Left hindlimb (tissue), 1 donor: ENCODE data around the gene CCDC192.
"Not testable (repeated sequence)": the region's sequence is repeated elsewhere in the genome, so short reads cannot be mapped to it uniquely, and the experiment has no call there.

Source experiments
- DNase-seq: peaks from one replicate; pipeline ENCODE4 v3.0.0-alpha.2; 2018

CCDC192 gene, protein sequence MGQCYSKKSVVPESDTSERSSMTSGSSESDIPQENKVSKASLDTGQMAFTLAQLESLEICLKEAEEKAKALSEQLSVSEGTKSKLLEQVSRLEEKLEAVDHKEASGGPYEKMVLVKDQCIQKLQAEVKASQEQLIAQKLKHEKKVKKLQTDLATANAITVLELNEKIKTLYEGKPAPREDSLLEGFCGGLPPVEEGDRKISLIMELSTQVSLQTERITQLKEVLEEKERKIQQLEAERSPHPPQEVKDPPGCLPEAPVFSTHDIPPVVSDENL

DNA sequence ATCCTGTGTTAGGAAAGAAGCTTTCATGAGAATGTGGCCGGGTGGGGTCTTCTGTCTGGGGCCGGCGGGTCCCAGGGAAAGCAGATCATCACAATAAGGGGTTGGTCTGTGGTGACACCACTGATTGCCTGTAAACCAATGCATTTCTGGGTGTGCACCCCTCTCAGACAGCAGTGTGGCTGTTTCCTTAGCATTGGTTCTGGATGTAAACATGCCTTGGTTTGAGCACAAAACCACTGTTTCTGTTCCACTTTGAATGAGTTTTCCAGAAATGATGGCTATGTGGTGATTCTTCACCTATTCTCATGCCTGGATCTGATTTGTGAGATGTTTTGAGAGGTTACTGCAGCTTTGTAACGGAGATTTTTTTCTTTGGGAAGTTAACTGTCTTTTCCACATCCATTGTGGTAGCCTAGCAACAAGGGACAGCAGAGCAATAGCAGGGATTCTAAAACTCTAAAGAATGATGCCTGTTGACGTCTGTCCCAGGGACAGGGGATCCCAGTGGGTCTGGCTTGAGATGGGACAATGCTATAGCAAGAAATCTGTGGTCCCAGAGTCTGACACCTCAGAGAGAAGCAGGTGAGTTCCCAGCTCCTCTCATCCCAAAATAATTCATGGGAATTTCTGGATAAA, at the start of gene CCDC192:
TSS of gene CCDC192 (plus strand) at position 466 of the 636 bp plus-strand sequence. CDS start at position 521, 55 bp downstream.
- DNase-seq = peak; percentile 40

DNA sequence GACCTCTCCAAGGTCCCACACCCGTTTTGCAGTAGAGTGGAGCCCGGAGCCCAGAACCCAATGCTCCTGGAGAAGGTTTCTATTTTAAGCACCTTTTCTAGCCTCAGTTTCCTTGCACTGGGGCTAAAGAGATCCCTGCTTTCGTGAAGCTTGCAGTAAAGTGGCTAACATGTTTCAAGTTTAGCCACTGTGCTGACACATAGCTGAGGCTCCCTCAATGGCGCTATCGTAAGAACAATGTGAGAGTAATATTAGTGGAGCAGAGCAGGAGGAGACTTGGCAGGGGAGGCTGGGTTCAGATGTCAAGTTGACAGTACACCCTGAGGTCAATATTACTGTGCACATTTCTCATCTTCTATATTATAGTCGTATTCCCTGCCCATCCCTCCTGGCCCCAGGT, 46.4 kb upstream of the CCDC192 start:
- no peak for DNase-seq

DNA sequence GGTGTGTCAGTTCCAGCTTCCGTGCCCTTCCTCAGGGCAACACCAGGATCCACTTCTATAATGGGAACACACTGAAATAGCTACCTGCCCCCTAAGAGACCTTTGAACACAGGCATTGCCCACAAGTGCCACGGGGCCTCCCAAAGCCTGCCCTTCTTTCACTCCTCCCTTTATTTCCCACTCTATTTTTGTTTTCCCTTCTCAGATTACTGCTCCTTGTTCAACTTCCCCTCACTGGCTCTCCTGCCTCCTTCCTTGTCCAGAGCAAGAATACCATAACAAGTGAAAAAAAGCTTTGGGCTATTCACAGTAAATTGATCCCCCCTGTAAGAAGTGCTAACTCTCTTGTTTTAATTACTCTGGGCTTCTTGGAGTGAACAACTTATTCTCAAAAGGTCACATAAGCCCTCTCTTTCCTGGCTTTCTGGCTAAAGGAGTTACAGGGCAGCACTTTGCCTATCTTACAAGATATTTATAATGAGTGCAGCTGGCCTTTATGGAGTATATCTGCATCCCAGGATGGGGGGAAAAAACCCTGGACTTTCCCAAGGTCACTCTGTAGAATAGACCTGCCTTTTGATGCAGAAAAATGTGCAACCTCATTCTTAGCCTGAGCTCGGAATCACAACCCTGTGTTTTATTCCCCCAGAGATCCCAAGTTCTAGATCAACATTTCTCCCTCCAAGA, 43.0 kb upstream of the CCDC192 start:
- no peak for DNase-seq

- DNase-seq = no peak
These were observed 39.1 kb upstream of the CCDC192 start for GRCh38 chr5:127664093-127664492.

DNA sequence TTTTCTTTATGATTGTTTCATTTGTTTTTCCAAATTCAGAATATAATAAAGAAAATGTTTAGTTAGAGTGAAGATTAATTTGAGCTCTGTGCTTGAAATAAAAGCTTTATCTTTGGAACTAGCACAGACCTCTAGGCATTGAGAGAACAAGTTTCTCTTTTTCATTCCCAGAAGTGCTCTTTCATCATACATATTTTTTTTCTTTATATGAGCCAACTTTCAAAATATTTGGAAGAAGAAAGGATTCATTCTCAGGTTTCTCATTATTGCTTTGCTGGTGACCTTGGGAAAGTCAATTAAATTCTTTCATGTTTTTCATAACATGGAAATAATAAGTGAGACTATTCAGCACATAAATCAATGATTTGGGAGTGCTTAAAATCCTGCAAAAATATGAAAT, 37.5 kb upstream of the CCDC192 start:
- DNase-seq = no peak

DNA sequence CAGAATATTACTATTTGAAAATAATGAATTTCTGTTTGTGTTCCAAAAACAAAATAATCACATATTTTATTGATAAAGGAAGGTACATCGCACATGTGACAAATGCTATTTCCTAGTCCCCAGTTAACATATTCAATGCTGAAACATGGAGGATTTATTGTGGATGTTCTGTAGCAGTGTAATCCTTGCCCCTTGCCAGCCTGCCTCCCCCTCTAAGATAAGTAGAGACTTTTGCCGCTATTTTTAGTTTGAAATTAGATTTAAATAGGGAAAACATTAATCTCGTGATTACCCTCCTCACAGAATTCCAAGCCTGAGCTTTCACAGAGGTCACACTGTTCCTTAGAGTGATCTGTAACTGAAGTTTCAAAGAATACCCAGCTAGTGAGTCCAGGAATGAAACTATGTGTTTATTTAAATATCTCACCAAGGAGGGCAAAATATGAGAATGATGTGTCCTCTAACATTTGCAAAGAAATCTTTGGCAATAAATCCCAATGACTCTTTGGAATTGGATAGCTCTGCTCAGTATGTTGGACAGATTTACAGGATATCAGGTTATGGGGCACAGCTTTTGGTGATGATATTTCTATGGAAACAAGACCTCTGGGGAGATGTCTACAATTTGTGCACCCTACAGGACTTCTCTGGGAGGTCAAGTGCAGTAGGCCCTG, 37.0 kb upstream of the CCDC192 start:
- DNase-seq = no peak

DNA sequence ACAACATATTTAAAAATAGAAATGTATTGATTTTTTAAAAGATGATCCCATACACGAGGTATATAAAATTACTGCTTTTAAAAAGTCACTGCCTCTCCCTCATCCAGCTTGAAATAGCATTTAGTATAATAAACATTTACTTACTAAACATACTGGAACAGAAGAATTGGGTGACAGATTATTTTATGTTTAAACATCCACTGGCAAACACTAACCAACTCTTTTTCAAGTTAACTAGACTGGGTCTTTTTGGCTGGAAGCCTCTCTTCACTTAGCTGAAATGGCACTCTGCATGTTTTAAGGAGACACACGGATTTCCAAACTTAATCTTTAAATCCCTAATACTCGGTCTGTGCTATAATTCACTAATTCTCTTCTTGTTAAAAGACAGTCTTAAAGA, 35.3 kb upstream of the CCDC192 start:
- no peak for DNase-seq

GRCh38 chr5:127671218-127671617, 32.0 kb upstream of the CCDC192 start:
- DNase-seq = no peak

DNA sequence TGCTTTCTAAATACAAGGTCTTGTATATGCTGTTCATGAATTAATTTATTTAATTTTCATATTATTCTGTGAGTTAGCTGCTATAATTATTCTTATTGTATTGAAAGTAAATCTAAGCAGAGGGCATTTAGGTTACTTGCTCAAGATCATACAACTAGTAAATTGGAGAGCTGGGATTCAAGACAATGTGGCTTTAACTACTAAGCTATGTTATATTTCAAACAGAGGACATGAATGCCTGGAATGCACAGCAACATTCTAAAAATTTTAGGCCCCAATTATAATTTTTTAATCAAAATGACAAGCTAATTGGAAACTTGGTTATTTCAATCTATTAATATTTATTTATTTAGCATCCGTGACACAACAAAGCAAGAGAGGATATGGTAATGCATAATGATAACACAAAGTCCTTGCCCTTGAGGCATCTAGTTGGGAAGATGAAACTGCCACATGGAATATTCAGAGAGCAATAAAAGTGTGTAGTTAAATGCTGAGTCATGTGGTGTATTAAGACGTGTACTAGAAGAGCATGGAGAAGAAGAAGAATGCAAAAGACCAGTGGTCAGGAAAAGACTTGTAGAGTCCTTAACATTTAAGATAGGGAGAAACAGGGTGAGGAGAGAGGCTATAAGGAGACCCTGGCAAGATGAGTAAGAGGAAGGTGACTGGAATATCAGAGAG, 29.9 kb upstream of the CCDC192 start:
- DNase-seq = no peak

GRCh38 chr5:127676951-127677350, 26.2 kb upstream of the CCDC192 start:
- not testable (repeated sequence) for DNase-seq

GRCh38 chr5:127679691-127680330, 23.4 kb upstream of the CCDC192 start:
- DNase-seq = not testable (repeated sequence)

DNA sequence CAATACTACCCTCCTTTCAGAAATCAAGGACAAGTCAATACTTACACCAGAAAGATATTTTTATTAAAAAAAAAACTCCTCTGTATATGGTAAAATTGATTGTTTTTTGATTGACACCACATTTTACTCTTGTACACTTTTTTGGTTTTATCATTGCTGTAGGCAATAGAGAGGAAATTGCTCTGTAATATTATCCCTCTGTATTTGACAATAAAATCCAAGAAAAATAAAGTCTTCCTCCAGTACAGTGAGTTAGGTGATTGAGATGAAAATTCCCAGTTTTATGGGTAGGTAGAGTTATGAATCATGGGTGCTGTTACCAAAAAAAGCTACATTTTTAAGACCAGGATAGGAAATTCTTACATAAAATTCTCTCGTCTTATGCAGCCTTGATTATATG, 22.6 kb upstream of the CCDC192 start:
- DNase-seq = no peak

- DNase-seq = no peak
These were observed 20.2 kb upstream of the CCDC192 start for GRCh38 chr5:127683008-127683407.

DNA sequence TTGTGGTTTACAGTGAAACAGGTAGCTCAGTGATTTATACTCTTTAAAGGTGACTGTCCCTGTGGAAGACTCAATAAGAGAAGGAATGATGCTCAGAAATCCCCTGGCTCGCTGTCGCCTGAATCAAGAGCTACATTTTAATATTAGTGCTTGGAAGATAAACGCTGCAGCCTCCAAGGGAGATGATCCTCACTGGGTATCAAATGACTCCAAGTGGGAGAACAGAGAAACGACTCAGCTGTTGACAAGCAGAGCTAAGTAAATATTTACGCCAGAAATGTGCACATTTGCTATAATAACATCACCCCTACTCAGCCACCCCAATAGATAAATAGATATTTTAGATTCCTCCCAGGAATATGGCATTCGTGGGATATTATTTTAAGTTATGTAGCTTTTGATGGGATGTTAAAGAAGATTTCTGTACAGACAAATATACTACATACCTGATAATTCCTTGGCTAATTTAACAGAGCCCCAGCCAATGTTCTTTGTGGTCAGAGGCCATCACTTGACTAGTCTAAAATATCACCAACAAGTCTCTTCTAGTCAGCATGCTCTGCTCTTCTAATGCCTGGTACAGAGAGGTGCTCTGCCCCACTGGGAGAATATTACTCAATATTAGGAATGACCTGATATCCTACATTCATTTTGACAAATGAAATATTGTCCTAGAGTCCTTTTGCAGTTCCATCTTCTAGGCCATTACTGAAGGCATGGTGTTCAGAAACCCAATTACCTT, 18.3 kb upstream of the CCDC192 start:
- DNase-seq = no peak

GRCh38 chr5:127685662-127686061, 17.5 kb upstream of the CCDC192 start:
- no peak for DNase-seq

GRCh38 chr5:127686424-127686823, 16.8 kb upstream of the CCDC192 start:
- DNase-seq = no peak

DNA sequence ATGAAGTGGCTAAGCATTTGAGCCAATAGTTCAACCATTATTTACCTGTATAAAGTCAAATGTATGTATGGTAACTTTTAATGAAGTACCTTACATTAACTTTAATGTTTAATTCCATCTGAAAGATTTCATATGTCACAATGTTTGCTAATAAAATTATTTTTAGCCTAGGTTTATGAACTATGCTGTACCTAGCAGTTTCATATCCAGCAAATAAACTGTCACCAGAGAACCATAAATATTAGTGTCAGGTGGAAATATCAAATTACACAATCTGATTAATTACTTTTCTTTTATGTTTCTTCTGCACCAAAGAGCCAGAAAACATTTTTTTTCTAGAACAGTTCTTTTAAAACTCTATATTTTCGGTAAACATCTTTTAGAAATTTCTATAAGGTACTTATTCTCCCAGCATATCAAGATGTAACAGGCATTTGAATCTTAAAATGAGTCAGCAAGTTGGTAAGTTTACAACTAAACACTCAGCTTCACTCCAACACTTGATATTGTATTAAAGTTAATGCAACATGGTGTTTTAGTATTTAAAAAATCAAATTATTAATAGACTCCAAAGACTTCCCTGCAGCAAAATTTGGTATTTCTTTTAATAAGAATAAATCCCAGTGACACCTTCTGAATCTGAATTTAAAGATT, 8.5 kb upstream of the CCDC192 start:
- DNase-seq = no peak

- DNase-seq = no peak
These were observed 7.8 kb upstream of the CCDC192 start for GRCh38 chr5:127695346-127695745.

- no peak for DNase-seq
These were observed 6.5 kb upstream of the CCDC192 start for GRCh38 chr5:127696683-127697082.

GRCh38 chr5:127697894-127698600, 5.1 kb upstream of the CCDC192 start:
- no peak for DNase-seq
